Endothelial cell of umbilical vein (primary cell): Measurements from ENCODE around the gene ITGB3. TPM values are rescaled to one million over a fixed set of nuclear protein-coding genes. Genes with fewer than 3 reads are reported as not detected.
A peak's percentile ranks its signal among the peaks of the same experiment; 100 is the strongest.

Experiments used
- BruUV-seq: library from RNA; stranded (reverse); fragments of 400-500 nt; replicated peaks from 2 replicates; lab custom pipeline; 2021; lab: Mats Ljungman, UMichigan
- CTCF ChIA-PET: fragments of 300-600, 350-600 bp; sonication (Branson Sonifier 250); formaldehyde crosslinking; loops from one replicate; lab custom pipeline; 2021; ENCODE audit warnings: antibody characterized with exemption, inconsistent platforms; lab: Charles Lee
- POLR2A ChIA-PET: fragments of 300-600, 350-600 bp; sonication (Branson Sonifier 250); formaldehyde crosslinking; loops from one replicate; lab custom pipeline; 2021; ENCODE audit warnings: antibody characterized with exemption, inconsistent platforms; lab: Charles Lee
- DNase-seq: peaks from one replicate; pipeline ENCODE4 v3.0.0-alpha.2; 2011; ENCODE audit warnings: low read depth, low spot score
- FAIRE-seq: peaks from 2 replicates; lab custom pipeline; 2011; peaks lifted over from hg19 to GRCh38; lab: Jason Lieb, UNC
- H2AFZ ChIP-seq: 2 replicates; pipeline ENCODE4 v1.6.0; 2012; ENCODE audit warnings: low read depth, low read length, control low read depth, inconsistent platforms
- H3K27ac ChIP-seq: 2 replicates; pipeline ENCODE4 v1.5.1; 2011; ENCODE audit warnings: low read depth, mild to moderate bottlenecking, control low read depth, low read length, moderate library complexity; ENCODE audit not compliant: insufficient read depth
- H3K27me3 ChIP-seq, 2 experiments: 2 replicates each; pipeline versions ENCODE4 v1.6.0 to v1.6.1; 2011; ENCODE audit warnings: low read length in 2 of 2, mixed read lengths in 1 of 2; ENCODE audit not compliant: control insufficient read depth in 2 of 2, insufficient read depth in 2 of 2
- H3K36me3 ChIP-seq, 2 experiments: 2 replicates in 1 of 2; 3 replicates in 1 of 2; pipeline ENCODE4 v1.5.1; 2011; ENCODE audit warnings: low read length in 2 of 2, mild to moderate bottlenecking in 1 of 2, moderate library complexity in 1 of 2; ENCODE audit not compliant: control insufficient read depth in 2 of 2, insufficient read depth in 2 of 2; ENCODE audit errors: extremely low read depth in 1 of 2
- H3K4me1 ChIP-seq: 3 replicates; pipeline ENCODE4 v1.5.1; 2011; ENCODE audit warnings: mild to moderate bottlenecking, low read length; ENCODE audit not compliant: control insufficient read depth, insufficient read depth; ENCODE audit errors: extremely low read depth
- H3K4me2 ChIP-seq: 2 replicates; pipeline ENCODE4 v1.6.1; 2011; ENCODE audit warnings: low read length, control low read depth, mixed read lengths; ENCODE audit not compliant: insufficient read depth
- H3K4me3 ChIP-seq, 3 experiments: fragments of 200-600 bp in 1 of 3; sonication (generic), shearing (Covaris generic) in 1 of 3; replicated peaks in 1 of 3; 2 replicates each; pipeline ENCODE4 v1.5.1; 2011 to 2016; ENCODE audit warnings: control low read depth in 3 of 3, low read length in 3 of 3, mild to moderate bottlenecking in 2 of 3, inconsistent platforms in 1 of 3, low read depth in 1 of 3, moderate library complexity in 1 of 3; ENCODE audit not compliant: insufficient read depth in 1 of 3
- H3K79me2 ChIP-seq: 2 replicates; pipeline ENCODE4 v1.6.0; 2012; ENCODE audit warnings: low read length, inconsistent platforms; ENCODE audit not compliant: control insufficient read depth, insufficient read depth
- H3K9ac ChIP-seq: replicated peaks from 2 replicates; pipeline ENCODE3; 2011; ENCODE audit warnings: low read length, control low read depth; ENCODE audit not compliant: insufficient read depth; ENCODE audit errors: extremely low read depth
- H3K9me1 ChIP-seq: replicated peaks from 3 replicates; pipeline ENCODE4 v1.6.0; 2011; ENCODE audit warnings: mild to moderate bottlenecking, low read length; ENCODE audit not compliant: control insufficient read depth, insufficient read depth; ENCODE audit errors: extremely low read depth
- H3K9me3 ChIP-seq: replicated peaks from 2 replicates; pipeline ENCODE4 v1.5.1; 2012; ENCODE audit warnings: low read length, inconsistent platforms; ENCODE audit not compliant: control insufficient read depth, insufficient read depth
- H4K20me1 ChIP-seq: replicated peaks from 2 replicates; pipeline ENCODE3; 2011; ENCODE audit warnings: mild to moderate bottlenecking, low read length; ENCODE audit not compliant: control insufficient read depth, insufficient read depth; ENCODE audit errors: extremely low read depth
- CTCF ChIP-seq, 2 donors: IDR thresholded peaks; 1 replicate in 1 of 2; 2 replicates in 1 of 2; pipeline ENCODE4 v1.5.1; 2011; ENCODE audit warnings: low read length in 2 of 2, mild to moderate bottlenecking in 2 of 2, moderate library complexity in 2 of 2, control low read depth in 1 of 2, inconsistent platforms in 1 of 2, low read depth in 1 of 2; ENCODE audit not compliant: insufficient read depth in 1 of 2; ENCODE audit errors: extremely low read depth in 1 of 2
- FOS ChIP-seq: IDR thresholded peaks from 2 replicates; pipeline ENCODE4 v1.6.1; 2011; ENCODE audit warnings: mild to moderate bottlenecking, low read length, moderate library complexity, borderline replicate concordance; ENCODE audit not compliant: insufficient read depth
- JUN ChIP-seq: IDR thresholded peaks from 2 replicates; pipeline ENCODE4 v1.6.1; 2011; ENCODE audit warnings: borderline replicate concordance, low read depth; ENCODE audit not compliant: insufficient read length, insufficient read depth
- MAX ChIP-seq: IDR thresholded peaks from 2 replicates; pipeline ENCODE4 v1.6.1; 2011; ENCODE audit not compliant: insufficient read depth, insufficient read length
- MYC ChIP-seq: IDR thresholded peaks from one replicate; pipeline ENCODE4 v1.6.1; 2011; ENCODE audit warnings: mild to moderate bottlenecking, low read depth, low read length
- POLR2A ChIP-seq: IDR thresholded peaks from 2 replicates; pipeline ENCODE4 v1.6.1; 2012; ENCODE audit warnings: low read depth, mild to moderate bottlenecking, control low read depth, low read length
- POLR2AphosphoS5 ChIP-seq: IDR thresholded peaks from 2 replicates; pipeline ENCODE4 v1.6.1; 2012; ENCODE audit warnings: low read depth, mild to moderate bottlenecking, control low read depth, low read length, moderate library complexity; ENCODE audit not compliant: insufficient read depth
- dilution Hi-C: fragments of 300-500 bp; cut with MboI; formaldehyde crosslinking; loops from one replicate; pipeline ENCODE4 v1.15.0; 2019; ENCODE audit warnings: low sequenced_read_pairs; ENCODE audit not compliant: extremely low pct_ligation_motif_present
- intact Hi-C: fragments of 100-400 bp; cut with micrococcal nuclease; formaldehyde crosslinking; loops from one replicate; pipeline ENCODE4 v1.10.0; 2022
- polyA plus RNA-seq, 4 experiments: library from polyadenylated mRNA; depleted of rRNA in 3 of 4; stranded (reverse) in 3 of 4; unstranded in 1 of 4; fragments of >200 nt; gene quantifications; 2 replicates each; pipeline versions ENCODE4 v1.2.1 to v1.2.3, GENCODE V29; 2011 to 2012; ENCODE audit warnings: missing spikeins in 1 of 4
- total RNA-seq: library from RNA; stranded (reverse); gene quantifications from 2 replicates; pipeline ENCODE4 v1.2.3, GENCODE V29; 2021

The ITGB3 gene
- total and polyA plus RNA-seq, 2 donors (not counting 3 experiments of a cell fraction or from before 2014, with no cell fraction given) = 55.8 to 60.0 TPM

- POLR2A ChIA-PET = interaction anchor here (0.8 to 2.1 kb wide), 5 partner anchors 9 to 126 kb away, joined by 3 to 8 read pairs (median 5); partner anchors contain the start of genes CDC27 and EFCAB13
- Histone ChIP-seq H3K27me3 (no peaks in the 10 kb centered on the region), H3K9me1 (no peaks in the 10 kb centered on the region), H3K4me3 (no peak overlapping the region), H3K9me3 (no peaks in the 10 kb centered on the region), H3K4me2 (peak overlapping the region; percentile 18), H3K9ac (peak overlapping the region; percentile 67), H3K4me1 (peaks cover 46% of the 10 kb centered on the region), H3K36me3 (peaks cover 0 to 4% of the 10 kb centered on the region in 2 experiments), H3K27ac (peak overlapping the region; percentile 90), H3K79me2 (no peaks in the 10 kb centered on the region), H2AFZ (no peak overlapping the region), H4K20me1 (no peaks in the 10 kb centered on the region)
- TF ChIP-seq FOS (peak; percentile 11), CTCF (IDR thresholded peaks at IDR 0.05; ENCODE audit: extremely low read depth in 1 of 2, insufficient read depth in 1 of 2, low read depth in 1 of 2, low read length in 2 of 2) (peak; percentile 56 to 63), MYC (no peak), MAX (no peak), JUN (peak; percentile 68), POLR2A (no peak), POLR2AphosphoS5 (no peak)
- peak; percentile 87 for FAIRE-seq
- dilution Hi-C loops (no loop called here), intact Hi-C loops (loop anchor here (1.0 to 5.0 kb wide), 7 partner anchors 10 to 373 kb away; partner anchors contain the start of genes CDC27 and ITGB3)
- no TSS peak for BruUV-seq
- CTCF ChIA-PET = interaction anchor here (0.5 to 4.6 kb wide), 53 partner anchors 9 to 373 kb away, joined by 3 to 120 read pairs (median 5); partner anchors contain the start of genes CDC27, ITGB3 and MYL4
- peak; percentile 89 for DNase-seq
These were observed 62.0 kb downstream of the ITGB3 start for GRCh38 chr17:47315451-47316266.
